Heart left ventricle (tissue), 13 donors: ENCODE results near the gene SLC4A4.

ENCODE experiments used
- POLR2A ChIP-seq, 2 donors: fragments of 450-650 bp; IDR thresholded peaks; one replicate each; pipeline ENCODE4 v1.6.1; 2017; ENCODE audit warnings: antibody characterized with exemption in 2 of 2, mild to moderate bottlenecking in 2 of 2, moderate library complexity in 2 of 2
- TF ChIP-seq, protein P1 (sequence below), 12 donors: fragments of 200-600 bp; sonication (generic) in 4 of 12; IDR thresholded peaks; one replicate each; pipeline versions ENCODE4 v1.5.0 to v1.8.0; 2018 to 2022; ENCODE audit warnings: antibody characterized with exemption in 12 of 12, mild to moderate bottlenecking in 5 of 12
- donor health status: ischemic (EF 13 %, LVEDD 7.1; RV severe dilation, severe dysfunction).
- donor health status: DM: no; HTN: yes; CAD: no.
- donor health status: DM: no; HTN: no; CAD: no.
- donor health status: ischemic (EF 25% LVEDD 6.9; RV normal size, moderate dysfunction).
- donor health status: ischemic (EF 25% LVEDD 5.7; RV mildly dilated, moderate dysfunction).
- donor health status: ischemic (EF 35%, LVEDD 5.7; RV mildly dilated, moderate dysfunction).
- donor health status: nonischemic (EF 11% LVEDD 7.7; RV severe dilation, severe dysfunction).
- donor health status: DM: yes; HTN: yes; CAD: no.
- donor health status: PGD.
- donor health status: ischemic (EF 29% LVEDD 5.4; RV normal size, mild dysfunction).
- donor health status: nonischemic (EF 23%, LVEDD 6.1; RV moderate dilation, normal function).

DNA sequence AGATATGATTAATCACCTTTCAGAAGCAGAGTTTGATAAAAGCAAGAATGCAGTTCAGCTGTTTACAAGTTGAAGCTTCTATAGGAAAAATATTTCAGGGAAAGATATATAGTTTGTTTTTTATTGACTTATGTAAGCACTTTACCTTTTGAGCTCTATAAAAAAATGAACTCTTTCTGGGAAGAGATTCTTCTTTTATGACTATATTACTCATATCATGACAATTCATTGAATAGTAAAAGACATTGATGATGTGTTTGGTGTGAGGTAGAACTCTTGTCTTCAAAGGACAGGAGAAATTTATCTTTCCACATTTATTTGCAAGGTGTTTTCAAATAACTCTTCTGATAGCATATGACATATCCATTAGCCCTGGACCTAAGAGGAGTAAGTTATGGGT, 156.6 kb downstream of the SLC4A4 start:
- TF ChIP-seq, protein P1, sequence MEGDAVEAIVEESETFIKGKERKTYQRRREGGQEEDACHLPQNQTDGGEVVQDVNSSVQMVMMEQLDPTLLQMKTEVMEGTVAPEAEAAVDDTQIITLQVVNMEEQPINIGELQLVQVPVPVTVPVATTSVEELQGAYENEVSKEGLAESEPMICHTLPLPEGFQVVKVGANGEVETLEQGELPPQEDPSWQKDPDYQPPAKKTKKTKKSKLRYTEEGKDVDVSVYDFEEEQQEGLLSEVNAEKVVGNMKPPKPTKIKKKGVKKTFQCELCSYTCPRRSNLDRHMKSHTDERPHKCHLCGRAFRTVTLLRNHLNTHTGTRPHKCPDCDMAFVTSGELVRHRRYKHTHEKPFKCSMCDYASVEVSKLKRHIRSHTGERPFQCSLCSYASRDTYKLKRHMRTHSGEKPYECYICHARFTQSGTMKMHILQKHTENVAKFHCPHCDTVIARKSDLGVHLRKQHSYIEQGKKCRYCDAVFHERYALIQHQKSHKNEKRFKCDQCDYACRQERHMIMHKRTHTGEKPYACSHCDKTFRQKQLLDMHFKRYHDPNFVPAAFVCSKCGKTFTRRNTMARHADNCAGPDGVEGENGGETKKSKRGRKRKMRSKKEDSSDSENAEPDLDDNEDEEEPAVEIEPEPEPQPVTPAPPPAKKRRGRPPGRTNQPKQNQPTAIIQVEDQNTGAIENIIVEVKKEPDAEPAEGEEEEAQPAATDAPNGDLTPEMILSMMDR (IDR thresholded peaks at IDR 0.05): no peak
- no peak for TF ChIP-seq POLR2A (IDR thresholded peaks at IDR 0.05)
